ENCODE measurements around the gene NELFA.
A peak's percentile ranks its signal among the peaks of the same experiment; 100 is the strongest.
"Not testable (repeated sequence)": the region's sequence is repeated elsewhere in the genome, so short reads cannot be mapped to it uniquely, and the experiment has no call there.

The NELFA gene

DNA sequence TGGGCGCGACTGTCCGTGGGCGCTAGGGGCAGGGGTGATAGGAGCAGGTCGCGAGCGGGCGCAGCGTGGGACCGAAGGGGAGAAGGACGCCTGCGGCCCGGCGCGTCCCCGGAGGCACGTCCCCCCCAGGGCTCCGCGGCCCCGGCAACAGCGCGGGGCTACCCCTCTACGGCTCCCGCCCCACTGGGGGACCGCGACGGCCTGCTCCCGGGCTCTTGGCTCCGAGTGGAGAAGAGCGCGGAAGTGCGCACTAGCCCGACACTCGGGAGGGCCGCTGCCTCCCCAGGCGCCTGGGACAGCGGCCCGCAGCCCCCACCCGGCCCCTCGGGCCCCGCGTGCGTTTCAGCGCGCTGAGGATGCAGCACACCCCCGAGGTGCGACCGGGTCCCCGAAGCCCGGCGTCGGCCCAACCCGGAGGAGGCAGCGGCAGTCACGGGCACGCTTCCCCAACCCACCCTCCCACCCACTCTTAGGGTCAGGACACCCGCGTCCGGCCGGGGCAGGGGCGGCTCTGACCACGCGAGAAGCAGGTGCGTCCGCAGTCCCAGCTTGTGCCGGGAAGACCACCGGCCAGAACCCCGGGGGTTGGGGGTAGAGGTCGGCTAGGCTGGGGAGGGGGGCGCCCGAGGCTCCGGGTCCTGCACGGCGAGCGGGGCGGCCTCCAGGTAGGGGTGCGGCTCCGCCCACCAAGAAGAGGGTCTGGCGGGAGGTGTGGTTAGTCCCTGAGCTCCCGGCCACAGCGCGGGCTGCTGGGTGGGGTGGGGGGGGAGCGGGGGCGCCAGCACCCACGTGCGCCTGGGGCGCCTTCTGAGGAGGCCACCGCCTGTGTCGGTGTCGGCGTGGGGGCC lies 31.8 kb upstream of the NELFA start:
- no peak for DNase-seq (ENCODE audit: low spot score)

DNA sequence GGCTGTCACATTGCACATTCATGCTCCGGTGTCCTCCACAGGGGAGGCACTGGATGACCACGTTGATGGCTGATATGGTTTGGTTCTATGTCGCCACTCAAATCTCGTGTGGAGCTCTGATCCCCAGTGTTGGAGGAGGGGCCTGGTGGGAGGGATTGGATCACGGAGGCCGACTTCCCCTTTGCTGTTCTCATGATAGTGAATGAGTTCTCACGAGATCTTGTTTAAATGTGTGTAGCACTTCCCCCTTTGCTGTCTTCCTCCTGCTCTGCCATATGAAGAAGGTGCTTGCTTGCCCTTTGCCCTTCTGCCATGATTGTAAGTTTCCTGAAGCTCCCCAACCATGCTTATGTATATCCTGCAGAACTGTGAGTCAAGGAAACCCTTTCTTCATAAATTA lies 28.1 kb upstream of the NELFA start:
- no peak for DNase-seq (ENCODE audit: low spot score)

DNA sequence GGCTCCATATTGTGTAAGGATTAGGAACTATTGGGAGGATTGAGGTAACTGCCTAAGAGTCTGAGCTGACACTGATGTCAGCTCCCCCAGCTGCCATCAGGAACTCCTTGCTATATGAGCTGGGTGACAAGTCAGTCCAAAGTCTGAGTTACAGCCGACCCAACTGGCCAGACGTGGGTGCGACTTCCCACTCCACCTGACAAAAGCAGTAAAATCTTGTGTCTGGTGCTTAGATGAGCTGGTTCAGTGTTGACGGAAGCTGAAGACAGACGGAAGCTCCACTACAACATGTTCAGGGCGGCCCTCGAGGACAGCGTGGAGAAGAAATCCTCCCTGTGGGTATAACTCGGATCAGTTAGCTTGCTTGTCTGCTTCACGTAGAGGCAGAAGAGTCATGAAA lies 27.6 kb upstream of the NELFA start:
- no peak for DNase-seq (ENCODE audit: low spot score)

DNA sequence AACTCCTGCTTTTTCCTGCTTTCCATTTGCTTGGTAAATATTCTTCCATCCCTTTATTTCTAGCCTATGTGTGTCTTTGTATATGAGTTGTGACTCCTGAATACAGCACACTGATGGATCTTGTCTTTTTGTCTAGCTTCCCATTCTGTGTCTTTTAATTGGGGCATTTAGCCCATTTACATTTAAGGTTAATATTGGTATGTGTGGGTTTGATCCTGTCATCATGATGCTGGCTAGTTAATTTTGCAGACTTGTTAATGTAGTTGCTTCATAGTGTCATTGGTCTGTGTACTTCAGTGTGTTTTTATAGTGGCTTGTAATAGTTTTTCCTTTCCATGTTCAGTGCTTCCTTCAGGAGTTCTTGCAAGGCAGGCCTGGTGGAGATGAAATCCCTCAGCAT lies 22.4 kb upstream of the NELFA start:
- DNase-seq (ENCODE audit: low spot score) = not testable (repeated sequence)

DNA sequence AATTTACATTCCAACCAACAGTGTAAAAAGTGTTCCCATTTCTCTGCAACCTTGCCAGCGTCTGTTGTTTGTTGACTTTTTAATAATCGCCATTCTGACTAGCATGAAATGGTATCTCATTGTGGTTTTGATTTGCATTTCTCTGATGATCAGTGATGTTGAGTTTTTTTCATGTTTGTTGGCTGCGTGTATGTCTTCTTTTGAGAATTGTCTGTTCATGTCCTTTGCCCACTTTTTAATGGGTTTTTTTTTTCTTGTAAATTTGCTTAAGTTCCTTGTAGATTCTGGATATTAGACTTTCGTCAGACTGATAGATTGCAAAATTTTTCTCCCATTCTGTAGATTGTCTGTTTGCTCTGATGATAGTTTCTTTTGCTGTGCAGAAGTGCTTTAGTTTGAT lies 18.3 kb upstream of the NELFA start:
- not testable (repeated sequence) for DNase-seq (ENCODE audit: low spot score)

DNA sequence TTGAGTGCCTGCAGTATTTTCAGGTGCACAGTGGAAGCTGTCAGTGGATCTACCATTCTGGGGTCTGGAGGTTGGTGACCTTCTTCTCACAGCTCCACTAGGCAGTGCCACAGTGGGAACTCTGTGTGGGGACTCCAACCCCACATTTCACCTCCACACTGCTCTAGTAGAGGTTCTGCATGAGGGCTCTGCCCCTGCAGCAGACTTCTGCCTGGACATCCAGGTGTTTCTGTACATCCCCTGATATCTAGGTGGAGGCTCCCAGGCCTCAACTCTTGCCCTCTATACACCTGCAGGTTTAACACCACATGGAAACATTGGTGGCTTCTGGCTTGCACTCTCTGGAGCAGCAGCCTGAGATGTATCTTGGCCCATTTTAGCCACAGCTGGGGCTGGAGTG lies 17.0 kb upstream of the NELFA start:
- no peak for DNase-seq (ENCODE audit: low spot score)

DNA sequence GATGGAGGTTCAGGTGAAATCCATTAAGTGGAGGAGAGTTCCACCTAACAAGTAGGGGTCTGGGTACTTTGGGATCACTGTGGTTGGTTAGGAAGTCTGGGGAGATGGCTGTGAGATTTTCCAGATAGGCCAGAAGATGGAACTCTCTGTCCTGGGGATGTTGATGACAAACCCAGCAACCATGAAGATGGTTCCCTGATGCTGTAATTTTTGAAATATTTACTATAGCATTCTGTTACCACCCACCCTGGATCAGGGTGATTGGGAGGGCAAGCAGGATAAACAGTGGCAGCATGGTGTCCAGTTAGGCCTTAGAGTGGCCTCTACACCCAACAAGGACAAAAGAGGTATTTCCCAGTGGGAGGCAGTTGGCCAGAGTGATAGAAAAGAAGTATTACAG lies 15.9 kb upstream of the NELFA start:
- no peak for DNase-seq (ENCODE audit: low spot score)

DNA sequence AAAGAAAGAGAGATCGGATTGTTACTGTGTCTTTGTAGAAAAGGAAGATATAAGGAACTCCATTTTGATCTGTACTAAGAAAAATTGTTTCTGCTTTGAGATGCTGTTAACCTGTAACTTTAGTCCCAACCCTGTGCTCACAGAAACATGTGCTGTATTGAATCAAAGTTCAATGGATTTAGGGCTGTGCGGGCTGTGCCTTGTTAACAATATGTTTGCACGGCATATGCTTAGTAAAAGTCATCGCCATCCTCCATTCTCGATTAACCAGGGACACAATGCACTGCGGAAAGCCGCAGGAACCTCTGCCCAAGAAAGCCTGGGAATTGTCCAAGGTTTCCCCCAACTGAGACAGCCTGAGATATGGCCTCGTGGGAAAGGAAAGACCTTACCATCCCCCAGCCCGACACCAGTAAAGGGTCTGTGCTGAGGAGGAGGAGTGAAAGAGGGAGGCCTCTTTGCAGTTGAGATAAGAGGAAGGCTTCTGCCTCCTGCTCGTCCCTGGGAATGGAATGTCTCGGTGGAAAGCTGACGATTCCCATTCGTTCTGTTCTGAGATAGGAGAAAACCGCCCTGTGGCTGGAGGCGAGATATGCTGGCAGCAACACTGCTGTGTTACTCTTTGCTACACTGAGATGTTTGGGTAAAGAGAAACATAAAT lies 12.7 kb upstream of the NELFA start:
- DNase-seq (ENCODE audit: low spot score) = not testable (repeated sequence)

DNA sequence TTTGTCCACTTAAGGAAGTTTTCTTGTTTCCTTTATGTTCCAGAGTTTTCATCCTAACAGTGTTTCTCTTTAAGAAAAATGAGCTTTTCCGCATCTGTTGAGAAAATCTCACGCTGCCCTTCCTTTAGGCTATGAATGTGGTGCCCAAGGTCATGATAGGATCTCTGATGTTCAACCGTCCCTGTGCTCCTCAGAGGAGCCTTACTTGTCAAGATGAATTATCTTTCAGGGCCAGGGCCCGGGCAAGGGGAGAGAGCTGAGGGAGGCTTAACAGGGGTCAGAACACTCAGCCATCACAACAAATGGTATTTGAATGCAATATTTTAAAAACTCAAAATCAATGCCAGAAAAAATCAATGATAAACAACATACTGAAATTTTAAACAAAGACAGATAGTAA lies 6.2 kb upstream of the NELFA start:
- DNase-seq (ENCODE audit: low spot score) = no peak

DNA sequence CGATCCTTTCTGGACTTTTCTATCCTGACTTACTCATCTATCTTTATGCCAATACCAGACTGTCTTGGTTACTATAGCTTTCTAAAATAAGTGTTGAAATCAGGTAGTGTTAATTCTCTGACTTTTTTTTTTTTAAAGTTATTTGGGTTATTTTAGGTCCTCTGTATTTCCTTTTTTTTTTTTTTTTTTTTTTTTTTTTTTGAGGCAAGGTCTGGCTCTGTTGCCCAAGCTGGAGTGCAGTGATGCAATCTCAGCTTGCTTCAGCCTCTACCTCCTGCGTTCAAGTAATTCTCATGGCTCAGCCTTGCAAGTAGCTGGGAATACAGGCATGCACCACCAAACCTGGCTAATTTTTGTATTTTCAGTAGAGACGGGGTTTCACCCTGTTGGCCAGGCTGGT lies 2.8 kb upstream of the NELFA start:
- no peak for DNase-seq (ENCODE audit: low spot score)

DNA sequence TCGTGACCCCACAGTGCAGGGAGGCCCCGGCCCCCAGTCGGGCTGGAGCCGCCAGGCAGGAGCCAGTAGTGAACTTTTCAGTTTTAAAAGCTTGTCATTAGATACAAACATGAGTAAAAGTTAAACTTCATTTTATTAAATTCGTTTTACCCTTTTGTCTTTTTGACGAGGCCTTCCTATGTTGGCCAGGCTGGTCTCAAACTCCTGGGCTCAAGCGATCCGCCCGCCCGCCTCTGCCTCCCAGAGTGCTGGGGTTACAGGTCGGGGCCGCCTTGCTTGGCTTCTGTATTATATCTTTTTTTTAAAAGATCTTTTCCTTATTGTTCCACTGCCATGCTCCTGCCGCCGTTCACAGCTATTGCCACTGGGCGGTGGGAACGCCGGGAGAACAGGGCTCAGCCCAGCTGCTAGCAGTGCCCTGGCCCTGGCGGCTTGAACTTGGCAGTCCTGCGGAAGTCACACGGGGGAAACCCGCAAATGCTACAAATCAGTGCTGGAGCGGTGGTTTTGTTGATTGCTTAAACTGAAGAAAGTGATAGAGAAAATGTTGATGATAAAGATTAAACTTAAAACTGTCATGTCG lies 968 bp upstream of the NELFA start:
- peak; percentile 21 for DNase-seq (ENCODE audit: low spot score)

DNA sequence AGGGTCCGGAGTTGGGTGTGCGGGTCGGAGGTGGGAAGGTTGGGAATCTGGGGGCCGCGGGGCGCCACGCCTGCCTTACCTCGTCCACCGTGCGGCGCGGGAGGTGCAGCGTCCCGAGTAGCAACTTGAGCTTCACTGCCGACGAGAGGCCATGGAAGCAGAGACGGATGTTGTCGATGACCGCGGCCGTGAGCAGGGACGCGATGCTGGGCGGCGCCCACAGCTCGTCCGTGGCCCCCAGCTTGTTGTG lies 178 bp downstream of the NELFA start:
- DNase-seq (ENCODE audit: low spot score) = no peak

DNA sequence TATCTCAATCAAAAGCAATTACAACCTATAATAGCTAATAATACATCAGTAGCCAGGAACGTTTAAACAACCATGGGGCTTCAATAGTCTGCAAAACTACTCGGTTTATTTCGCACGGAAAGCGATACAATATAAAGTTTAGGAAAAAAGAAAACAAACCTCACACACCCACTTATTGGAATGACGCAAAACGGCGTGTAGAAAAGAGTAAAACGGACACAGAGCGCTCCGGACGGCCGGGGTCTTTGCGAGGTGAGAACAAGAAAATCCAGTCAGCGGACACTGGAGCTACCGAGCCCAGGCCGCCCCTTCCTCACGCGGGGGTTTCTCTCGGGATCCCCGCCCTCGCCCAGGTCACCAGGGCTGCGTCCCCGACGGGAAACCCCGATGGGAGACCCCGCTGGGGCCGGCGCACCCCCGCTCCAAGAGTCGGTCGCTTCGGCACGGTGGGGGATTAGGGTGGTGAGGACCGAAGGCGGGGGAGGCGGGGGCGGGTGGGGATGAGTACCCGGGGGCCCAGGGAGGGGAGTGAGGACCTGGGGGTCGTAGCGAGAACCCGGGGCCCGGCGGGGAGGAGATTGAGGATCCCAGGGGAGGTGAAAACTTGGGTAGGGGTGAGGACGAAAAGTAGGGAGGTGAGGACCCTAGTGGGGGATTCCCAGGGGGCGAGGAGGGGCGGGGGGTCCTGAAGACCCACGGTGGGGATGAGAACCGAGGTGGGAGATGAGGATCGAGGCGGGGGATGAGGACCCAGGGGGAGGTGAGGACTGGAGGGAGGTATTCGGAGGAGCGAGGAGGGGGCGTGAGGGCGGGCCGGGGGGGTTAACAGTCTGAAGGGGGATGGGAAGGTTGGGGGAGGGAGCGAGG lies 737 bp downstream of the NELFA start:
- no peak for DNase-seq (ENCODE audit: low spot score)

DNA sequence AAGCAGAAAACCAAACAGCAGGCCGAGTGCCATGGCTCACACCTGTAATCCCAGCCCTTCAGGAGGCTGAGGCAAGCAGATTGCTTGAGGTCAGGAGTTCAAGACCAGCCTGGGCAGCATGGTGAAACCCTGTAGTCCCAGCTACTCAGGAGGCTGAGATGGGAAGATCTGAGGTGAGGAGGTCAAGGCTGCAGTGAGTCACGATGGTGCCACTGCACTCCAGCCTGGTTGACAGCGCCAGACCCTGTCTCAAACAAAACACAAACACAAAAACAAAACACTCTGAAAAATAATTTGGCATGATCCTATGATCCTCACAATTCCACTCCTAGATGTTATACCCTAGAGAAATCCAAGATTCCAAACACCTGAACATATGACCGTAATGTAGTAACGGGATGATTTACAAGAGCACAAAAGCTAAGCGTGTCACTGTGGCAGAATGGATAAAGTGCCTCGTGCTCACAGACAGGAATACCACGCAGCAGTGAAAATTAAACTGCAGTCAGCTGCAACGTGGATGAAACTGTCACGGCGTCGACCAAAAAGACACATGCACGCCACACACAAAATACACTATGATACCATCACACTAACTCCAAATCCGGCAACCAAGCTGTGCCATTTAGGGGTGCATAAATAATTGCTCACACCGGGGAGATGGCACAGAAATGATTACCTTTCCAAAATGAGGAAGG lies 1.7 kb downstream of the NELFA start:
- no peak for DNase-seq (ENCODE audit: low spot score)

DNA sequence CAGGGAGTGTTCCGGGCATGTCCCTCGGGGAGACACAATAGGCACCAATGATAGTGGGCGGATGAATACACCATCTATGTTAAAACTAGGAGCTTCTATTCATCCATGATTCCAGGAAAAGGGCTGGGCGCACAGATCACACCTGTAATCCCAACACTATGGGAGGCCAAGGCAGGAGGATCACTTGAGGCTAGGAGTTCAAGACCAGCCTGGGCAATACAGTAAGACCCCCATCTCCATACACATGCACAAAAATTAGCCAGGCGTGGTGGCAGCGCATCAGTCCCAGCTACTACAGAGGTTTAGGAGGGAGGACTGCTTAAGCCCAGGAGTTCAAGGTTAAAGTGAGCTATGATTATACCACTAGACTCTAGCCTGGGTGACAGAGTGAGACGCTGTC lies 2.4 kb downstream of the NELFA start:
- DNase-seq (ENCODE audit: low spot score) = no peak

DNA sequence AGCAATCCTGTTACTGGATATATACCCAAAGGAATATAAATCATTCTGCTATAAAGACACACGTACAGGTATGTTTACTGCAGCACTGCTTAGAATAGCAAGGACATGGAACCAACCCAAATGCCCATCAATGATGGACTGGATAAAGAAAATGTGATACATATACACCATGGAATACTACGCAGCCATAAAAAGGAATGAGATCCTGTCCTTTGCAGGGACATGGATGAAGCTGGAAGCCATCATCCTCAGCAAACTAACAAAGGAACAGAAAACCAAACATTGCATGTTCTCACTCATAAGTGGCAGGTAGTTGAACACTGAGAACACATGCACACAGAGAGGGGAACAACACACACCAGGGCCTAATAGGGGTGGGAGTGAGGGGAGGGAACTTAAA lies 5.4 kb downstream of the NELFA start:
- DNase-seq (ENCODE audit: low spot score) = not testable (repeated sequence)

DNA sequence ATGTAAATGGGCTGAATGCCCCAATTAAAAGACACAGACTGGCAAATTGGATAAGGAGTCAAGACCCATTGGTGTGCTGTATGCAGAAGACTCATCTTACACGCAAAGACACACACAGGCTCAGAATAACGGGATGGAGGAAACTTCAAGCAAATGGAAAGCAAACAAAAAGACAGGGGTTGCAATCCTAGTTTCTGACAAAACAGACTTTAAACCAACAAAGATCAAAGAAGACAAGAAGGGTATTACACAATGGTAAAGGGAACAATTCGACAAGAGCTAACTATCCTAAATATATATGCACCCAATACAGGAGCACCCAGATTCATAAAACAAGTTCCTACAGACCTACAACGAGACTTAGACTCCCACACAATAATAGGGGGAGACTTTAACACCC lies 9.5 kb downstream of the NELFA start:
- not testable (repeated sequence) for DNase-seq (ENCODE audit: low spot score)

DNA sequence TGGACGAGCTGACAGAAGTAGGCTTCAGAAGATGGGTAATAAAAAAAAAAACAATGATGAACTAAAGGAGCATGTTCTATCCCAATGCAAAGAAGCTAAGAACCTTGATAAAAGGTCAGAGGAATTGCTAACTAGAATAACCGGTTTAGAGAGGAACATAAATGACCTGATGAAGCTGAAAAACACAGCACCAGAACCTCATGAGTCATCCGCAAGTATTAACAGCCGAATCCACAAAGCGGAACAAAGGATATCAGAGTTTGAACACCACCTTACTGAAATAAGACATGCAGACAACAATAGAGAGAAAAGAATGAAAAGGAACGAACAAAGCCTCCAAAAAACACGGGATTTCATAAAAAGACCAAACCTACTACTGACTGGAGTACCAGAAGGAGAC lies 10.5 kb downstream of the NELFA start:
- DNase-seq (ENCODE audit: low spot score) = no peak

DNA sequence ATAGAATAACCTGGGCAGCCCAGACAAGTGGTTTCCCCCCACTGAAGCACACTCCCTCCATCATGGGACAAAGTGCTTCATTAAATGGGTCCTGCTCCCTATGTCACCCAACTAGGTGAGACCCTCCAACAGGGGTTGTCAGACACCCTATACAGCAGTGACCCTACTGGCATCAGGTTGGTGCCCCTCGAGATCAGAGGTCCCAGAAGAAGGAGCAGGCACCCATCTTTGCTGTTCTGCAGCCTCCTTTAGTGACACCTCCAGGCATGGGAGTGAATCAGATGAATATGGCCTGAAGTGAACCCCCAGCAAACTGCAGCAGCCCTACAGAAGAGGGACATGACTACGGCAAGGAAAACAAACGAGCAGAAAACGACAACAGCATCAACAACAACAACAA lies 11.1 kb downstream of the NELFA start:
- DNase-seq (ENCODE audit: low spot score) = no peak

DNA sequence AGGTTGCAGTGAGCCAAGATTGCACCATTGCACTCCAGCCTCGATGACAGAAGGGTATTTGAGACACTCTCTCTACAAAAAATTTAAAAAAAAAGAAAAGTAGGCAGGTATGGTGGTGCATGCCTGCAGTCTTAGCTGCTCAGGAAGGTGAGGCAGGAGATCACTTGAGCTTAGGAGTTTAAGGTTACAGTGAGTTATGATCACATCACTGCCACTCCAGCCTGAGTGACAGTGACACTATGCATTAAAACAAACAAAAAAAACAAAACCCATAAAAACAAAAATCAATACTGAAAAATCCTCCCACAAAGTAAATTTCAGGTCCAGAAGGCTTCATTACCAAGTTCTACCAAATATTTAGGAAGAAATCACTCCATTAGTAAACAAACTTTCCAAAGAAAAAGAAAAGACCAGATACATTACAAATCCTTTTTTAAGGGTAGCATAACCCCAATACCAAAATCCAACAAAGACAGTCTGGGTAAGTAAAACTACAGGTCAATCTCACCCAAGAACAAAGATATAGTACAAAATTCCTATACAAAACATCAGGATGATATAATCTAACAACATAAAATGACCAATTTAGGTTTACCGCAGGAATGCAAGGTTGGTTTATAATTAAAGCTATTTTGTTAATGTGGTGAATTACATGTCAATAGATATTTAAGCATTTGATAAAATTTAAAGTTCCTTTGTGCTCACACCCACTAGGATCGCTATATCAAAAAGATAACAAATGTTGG lies 11.7 kb downstream of the NELFA start:
- no peak for DNase-seq (ENCODE audit: low spot score)

DNA sequence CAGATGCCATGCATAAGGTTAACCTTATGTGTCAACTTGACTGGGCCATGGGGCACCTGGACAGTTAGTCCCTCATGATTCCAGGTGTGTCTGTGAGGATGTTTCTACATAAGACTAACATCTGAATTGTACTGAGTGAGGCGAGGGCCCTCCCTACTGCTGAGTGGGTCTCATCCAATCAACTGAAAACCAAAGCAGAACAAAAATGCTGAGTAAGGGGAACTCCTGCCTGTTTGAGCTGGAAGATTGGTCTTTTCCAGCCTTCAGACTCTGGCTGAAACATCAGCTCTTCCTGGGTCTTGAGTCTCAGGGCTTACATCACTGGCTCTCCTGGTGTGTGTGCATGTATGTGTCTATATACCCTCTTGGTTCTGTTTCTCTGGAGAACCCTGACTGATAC lies 13.8 kb downstream of the NELFA start:
- no peak for DNase-seq (ENCODE audit: low spot score)

All from hematopoietic multipotent progenitor cell treated with erythropoietin and hydrocortisone succinate and interleukin-3 and kit ligand, for 15 days (in vitro differentiated cells).